ENCODE data around the gene PARD3.

DNA sequence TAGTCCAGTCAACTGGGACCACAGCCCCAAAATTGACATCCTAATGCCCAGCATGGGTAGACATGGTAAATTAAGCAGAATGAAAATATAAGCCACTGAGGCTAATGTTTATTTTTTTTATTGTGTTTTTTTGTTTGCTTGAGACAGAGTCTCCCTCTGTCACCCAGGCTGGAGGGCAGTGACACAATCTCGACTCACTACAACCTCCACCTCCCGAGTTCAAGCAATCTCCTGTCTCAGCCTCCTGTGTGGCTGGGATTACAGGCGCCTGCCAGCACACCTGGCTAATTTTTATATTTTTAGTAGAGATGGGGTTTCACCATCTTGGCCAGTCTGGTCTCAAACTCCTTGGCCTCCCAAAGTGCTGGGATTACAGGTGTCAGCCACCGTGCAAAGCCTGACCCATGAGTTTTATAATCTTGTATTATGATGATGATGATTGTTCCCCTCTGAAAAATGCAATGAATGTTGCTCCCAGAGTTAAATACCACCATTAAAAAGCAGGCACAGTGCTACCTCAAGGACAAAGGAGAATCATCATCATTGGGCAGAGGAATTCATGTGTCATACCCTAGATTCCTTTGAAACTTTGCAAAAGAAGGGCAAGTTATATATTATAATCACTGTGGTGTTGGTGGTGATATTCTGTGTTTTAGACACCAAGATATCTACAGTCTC lies 228.0 kb downstream of the PARD3 start:
- TF ChIP-seq, protein P1, sequence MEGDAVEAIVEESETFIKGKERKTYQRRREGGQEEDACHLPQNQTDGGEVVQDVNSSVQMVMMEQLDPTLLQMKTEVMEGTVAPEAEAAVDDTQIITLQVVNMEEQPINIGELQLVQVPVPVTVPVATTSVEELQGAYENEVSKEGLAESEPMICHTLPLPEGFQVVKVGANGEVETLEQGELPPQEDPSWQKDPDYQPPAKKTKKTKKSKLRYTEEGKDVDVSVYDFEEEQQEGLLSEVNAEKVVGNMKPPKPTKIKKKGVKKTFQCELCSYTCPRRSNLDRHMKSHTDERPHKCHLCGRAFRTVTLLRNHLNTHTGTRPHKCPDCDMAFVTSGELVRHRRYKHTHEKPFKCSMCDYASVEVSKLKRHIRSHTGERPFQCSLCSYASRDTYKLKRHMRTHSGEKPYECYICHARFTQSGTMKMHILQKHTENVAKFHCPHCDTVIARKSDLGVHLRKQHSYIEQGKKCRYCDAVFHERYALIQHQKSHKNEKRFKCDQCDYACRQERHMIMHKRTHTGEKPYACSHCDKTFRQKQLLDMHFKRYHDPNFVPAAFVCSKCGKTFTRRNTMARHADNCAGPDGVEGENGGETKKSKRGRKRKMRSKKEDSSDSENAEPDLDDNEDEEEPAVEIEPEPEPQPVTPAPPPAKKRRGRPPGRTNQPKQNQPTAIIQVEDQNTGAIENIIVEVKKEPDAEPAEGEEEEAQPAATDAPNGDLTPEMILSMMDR (IDR thresholded peaks at IDR 0.05) = no peak
- TF ChIP-seq POLR2A (IDR thresholded peaks at IDR 0.05) = no peak
